Colon (tissue), 2 donors: Measurements from ENCODE around the gene AGFG2.

Experiments used
- FAIRE-seq: peaks from 2 replicates; lab custom pipeline; 2012; peaks lifted over from hg19 to GRCh38; lab: Jason Lieb, UNC
- donor health status: control.
- donor health status: control.

Gene AGFG2

DNA sequence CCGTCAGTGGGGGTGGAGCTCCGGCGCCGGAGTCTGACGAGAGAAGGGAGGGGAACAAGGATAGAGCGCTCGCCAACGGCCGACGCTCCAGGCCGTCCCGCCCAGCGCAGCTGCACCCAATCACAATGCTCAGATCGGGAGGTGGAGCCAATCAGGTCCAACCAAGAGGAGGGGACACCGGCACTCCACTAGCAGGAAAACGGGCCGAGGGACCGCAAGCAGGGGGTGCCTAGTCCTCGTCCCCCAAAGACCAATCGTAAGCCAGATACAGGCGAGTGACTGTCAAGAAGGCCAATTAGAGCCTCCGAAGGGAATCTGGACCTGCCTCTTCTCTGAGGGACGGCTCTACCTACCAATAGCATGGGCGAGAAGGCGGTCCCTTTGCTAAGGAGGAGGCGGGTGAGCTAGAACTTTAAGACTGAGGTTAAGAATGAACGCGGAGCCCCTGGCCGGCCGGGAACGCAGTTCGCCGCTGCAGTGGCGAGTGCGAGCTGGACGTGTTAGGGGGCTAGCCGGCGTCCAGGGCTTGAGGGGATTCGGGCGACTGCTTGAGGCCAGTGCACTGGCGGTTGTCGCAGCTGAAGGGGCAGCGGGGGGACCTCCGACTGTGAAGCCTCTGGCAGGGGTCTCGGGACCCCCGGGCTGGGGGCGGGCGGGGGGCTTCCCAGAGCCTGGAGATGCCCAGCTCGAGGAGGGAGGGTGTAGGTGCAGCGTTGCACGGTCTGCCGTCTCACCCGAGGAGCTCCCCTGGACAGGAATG lies 47.4 kb downstream of the AGFG2 start, which contains the start of gene FBXO24:
Gene FBXO24 (plus strand): TSS at position 63 of the 760 bp plus-strand sequence. CDS start 298 bp downstream, at position 361.
- FAIRE-seq = peak; percentile 96

DNA sequence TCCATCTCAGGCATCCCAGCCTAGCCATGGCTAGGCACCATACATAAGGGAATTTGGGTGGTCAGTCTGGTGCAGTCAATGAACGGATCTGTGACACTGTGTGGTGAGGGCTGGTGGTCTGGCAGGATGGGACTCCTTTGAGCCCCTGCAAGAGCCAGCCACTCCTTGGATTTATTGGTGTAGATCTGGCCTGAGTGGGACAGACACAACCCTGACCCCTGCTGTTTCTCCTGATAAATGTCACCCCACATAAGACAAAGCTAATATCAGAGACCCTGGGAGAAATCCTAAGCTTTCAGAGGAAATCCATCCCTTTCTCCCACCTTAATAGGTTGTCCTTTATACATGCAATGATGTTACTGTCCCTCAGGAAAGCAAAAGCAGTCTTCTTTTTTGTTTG lies 49.4 kb downstream of the AGFG2 start:
- no peak for FAIRE-seq

DNA sequence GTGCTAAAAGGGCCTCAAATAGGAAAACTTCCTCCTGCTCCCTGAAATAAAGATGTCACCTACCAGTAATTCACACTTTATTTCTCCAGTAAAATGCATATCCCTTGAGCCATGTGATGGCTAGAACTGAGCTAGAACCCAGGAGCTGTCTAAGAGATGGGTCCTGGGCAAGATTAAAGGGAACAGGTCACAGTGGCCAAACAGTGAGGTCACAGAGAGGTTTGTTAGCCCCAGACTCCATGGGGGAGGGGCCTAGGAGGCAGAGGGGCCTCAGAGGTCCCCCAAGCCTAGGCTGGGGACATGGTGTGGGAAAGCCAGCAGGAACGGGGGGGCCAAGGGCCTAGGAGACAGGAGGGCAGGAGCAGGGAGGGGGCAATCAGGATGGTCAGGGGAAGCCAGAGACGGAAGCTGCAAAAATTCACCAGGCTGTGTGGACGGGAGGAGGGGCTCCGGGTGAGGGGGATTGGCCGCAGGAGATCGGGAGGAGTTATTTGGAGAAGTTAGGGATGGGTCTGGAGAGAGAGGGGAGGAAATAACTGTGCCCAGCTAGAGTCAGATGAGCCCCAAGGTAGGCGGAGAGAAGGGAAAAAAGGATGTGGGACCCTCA lies 50.4 kb downstream of the AGFG2 start:
- no peak for FAIRE-seq

DNA sequence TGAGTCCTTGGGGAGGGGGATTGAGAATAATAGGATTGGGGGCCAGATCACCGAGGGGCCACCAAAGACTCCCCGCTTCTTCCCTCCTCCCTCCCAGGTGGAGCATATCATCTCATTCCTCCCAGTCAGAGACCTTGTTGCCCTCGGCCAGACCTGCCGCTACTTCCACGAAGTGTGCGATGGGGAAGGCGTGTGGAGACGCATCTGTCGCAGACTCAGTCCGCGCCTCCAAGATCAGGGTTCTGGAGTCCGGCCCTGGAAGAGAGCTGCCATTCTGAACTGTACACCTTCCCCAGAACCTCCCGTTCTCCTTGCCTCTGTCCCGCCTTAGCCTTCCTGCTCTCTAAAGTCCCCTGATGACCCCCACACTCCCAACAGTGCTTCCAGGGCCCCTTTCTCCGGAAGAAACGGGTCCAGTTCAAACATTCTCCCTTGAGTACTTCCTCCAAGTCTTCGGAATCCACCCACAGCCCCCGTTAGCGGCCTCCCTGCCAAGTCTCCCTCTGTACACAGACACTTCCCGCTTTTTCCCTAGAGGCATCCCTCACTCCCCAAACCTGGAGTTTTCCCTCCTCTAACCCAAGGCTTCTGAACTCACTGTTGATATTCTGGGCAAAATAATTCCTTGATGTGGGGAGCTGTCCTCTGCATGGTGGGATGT lies 51.2 kb downstream of the AGFG2 start:
- no peak for FAIRE-seq

DNA sequence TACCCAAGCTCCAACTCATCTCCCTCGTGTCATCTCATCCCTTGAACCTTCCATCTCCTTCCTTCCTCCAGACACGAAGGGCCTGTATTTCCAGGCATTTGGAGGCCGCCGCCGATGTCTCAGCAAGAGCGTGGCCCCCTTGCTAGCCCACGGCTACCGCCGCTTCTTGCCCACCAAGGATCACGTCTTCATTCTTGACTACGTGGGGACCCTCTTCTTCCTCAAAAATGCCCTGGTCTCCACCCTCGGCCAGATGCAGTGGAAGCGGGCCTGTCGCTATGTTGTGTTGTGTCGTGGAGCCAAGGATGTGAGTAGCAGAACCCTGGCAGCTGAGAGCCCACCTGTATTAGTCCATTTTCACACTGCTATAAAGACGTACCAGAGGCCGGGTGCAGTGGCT lies 52.6 kb downstream of the AGFG2 start:
- no peak for FAIRE-seq

DNA sequence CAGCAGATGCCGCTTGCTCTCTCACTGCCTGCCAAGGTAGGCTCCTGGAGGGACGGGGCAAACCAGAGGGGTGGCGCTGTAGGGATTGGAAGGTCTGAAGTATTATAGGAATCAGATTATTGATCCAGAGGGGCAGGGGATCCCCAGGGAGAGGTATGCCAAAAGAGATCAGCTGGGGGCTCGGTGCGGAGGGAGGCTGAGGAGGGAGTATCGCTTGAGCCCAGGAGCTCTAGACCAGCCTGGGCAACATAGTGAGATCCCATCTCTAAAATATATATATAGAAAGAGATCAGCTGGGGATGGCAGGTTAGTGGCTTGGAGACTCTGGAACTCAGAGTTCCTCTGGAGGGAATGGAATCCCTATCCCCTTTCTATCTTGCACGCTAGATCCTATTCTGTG lies 56.2 kb downstream of the AGFG2 start:
- FAIRE-seq = no peak

DNA sequence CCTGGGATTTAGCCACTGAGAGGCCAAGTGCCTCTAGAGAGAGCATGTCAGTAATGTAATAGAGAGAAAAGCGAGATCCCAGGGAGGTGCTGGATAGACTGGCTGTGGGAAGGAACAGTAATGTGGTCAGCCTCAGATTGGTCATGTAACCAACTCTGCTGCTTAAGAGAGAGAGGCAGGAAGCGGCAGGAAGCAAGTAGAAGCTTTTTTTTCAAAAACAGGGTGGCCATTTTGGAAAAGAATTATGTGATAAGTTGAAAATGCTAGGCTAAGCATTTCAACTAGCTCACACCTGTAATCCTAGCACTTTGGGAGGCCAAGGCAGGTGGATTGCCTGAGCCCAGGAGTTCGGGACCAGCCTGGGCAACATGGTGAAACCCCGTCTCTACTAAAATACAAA lies 59.4 kb downstream of the AGFG2 start:
- no peak for FAIRE-seq

DNA sequence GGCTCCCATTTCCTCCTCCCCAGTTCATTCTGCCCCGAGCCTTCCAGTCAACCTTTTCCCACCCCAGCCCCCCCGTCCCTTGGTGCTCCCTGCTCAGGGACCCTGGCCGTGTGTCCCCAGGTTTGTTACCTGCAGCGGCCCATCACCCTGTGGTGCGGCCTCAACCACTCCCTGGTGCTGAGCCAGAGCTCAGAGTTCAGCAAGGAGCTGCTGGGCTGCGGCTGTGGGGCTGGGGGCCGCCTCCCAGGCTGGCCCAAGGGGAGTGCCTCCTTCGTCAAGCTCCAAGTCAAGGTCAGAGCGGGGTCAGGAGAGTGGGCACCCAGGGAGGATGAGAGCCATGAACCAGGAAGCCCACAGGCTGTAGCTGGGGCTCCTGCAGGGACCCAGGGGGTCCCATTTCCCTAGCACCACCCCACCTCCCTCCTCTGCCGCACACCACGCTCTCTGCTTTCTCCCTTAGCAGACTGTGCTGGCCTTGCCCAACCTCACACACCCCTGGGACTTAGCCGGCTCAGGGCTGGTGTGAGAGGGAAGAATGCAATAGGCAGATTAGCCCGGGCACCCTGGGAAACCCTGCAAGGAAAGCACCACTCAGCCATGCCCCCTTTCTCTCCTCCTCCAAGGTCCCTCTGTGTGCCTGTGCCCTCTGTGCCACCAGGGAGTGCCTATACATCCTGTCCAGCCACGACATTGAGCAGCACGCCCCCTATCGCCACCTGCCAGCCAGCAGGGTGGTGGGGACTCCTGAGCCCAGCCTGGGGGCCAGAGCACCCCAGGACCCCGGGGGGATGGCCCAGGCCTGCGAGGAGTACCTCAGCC lies 61.1 kb downstream of the AGFG2 start:
- no peak for FAIRE-seq

DNA sequence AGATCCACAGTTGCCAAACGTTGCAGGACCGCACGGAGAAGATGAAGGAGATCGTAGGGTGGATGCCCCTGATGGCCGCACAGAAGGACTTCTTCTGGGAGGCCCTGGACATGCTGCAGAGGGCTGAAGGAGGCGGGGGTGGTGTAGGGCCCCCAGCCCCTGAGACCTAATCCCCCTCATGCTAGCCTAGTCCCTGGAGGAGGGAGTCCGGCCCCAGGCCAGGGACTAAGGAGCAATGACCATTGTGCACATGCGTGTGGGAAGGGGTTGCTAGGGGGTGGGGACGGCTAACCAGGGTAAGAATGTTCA lies 61.7 kb downstream of the AGFG2 start:
- FAIRE-seq = no peak

DNA sequence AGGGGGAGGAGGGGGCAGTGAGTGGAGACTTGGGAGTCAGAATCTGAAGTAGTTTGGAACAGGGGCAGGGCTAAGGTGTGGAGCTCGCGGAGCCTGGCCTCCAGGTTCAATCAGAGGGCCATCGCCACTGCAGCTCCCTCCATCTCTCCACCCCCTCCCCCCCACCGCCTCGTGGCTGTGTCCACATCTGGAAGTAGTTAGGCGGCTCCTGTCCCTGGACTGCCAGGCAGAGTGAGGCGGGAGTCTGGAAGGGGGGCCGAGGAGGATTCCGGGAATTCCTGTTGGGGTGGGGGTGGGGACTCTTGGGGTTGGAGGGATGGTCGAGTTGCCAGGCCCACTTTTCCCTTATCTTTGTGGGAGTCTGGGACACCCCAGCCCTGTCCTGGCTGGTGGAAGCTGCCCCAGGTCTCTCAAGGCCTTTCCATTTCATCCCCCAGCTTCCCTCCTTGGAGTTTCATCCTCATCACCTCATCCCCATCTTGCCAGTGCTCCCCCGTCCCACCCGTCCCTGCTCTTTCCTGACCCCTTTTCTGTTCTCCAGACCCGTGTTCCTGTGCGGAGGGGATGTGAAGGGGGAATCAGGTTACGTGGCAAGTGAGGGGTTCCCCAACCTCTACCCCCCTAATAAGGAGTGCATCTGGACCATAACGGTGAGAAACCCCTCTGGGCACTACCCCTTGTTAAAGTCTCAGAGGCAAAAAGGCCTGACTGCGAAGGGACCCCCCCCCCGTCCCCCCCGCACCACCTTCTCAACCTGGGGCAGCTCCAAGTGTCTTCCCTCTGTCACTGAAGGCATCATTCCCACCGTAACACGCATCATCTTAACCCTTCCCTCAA lies 64.1 kb downstream of the AGFG2 start:
- FAIRE-seq = no peak

DNA sequence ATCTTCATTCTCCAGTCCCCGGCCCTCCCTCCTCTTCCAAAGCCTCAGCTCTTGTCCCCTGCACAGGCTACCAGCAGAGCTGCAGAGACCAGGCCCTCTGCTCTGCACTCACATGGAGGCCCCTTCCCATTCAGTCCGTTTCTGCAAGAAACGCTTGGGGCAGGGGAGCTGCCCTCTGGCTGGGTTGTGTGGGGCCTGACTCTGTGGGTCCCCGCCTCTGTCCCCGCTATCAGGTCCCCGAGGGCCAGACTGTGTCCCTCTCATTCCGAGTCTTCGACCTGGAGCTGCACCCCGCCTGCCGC lies 64.7 kb downstream of the AGFG2 start:
- no peak for FAIRE-seq

DNA sequence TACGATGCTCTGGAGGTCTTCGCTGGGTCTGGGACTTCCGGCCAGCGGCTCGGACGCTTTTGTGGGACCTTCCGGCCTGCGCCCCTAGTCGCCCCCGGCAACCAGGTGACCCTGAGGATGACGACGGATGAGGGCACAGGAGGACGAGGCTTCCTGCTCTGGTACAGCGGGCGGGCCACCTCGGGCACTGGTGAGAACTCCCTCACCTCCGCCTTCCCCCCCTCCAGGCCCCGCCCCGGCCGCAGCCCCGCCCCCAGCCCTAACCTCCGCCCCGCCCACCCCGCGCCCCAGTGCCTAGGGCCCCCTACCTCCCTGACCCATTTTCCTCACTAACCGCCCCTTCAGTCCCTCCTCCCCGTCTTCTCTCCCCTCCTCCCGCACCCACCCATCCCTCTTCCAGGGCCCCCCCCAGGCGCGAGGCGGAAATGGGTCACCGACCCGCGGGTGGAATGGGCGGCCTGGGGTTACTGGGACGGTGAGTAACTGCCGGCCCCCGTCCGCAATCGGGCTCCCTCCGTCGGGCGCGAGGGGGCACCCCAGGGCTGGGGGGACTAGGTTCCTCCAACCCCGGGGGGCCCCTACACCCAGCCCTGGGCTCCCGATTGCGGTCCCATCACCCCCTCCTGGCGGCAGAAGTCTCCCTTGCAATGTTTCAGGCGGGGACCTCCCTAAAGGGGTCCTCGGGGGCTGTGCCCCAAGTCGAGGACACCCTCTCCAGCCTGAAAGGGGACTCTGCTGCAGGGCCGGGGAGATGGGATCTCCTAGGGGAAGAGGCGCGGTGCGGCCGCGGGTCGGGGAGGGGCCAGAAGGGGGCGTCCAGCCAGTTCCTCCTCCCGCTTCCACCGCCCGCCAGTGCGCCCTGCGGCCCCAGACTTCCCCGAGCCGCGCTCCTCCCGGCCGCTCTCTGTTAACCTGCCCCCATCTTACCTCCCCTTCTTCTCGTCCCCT lies 65.3 kb downstream of the AGFG2 start:
- FAIRE-seq = no peak

DNA sequence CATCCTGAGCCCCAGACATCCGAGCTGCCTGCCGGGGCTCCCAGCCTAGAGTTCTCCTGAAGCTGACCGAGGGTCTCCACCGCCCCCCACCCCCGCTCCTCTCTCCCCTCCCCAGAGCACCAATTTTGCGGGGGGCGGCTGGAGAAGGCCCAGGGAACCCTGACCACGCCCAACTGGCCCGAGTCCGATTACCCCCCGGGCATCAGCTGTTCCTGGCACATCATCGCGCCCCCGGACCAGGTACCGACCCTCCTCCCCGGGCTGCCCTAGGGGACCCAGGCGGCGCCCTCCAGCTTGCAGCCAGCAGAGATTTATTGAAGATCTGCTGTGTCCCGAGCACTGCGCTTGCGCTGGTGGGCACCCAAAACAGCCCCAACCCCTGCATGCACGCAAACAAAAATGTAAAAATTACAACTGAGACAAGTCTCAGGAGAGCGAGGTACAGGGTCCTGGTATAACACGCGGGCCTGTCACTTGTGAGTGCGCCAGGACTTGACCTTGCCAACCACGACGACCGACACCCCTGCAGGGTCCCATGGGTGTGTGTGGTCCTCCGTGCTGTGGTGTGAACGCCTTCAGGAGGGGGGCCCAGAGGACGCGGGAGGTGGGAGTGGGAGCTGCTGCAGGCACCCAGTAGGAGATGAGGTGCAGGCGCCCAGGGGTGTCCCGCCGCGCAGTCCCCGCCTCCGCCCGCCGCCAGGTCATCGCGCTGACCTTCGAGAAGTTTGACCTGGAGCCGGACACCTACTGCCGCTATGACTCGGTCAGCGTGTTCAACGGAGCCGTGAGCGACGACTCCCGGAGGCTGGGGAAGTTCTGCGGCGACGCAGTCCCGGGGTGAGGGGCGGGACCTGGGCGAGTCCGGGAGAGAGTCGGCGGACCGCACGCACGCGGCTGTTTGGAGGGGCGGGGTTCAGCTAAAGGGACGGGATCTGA lies 66.2 kb downstream of the AGFG2 start:
- FAIRE-seq = no peak

DNA sequence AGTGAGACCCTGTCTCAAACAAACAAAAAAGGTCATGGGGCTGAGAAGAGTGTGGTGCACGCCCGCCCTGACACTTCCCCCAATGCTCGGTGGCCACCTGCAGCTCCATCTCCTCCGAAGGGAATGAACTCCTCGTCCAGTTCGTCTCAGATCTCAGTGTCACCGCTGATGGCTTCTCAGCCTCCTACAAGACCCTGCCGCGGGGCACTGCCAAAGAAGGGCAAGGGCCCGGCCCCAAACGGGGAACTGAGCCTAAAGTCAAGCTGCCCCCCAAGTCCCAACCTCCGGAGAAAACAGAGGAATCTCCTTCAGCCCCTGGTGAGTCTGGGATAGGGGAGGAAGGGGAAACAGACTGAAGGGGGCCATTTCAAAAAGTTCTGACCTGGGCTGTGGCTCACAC lies 67.3 kb downstream of the AGFG2 start:
- no peak for FAIRE-seq

DNA sequence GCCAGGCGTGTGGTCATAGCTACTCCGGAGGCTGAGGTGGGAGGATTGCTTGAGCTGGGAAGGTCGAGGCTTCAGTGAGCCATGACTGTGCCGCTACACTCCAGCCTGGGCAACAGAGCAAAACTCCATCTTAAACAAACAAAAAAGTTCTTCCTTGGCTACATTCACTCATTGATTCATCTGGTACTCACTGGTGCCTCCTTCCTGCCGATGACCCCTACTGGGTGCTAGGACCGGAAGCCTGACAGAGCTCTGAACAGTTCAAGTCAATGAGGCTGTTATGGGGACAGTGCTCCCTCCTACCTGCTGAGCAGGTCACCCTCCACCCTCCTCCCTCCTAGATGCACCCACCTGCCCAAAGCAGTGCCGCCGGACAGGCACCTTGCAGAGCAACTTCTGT lies 68.1 kb downstream of the AGFG2 start:
- FAIRE-seq = no peak

DNA sequence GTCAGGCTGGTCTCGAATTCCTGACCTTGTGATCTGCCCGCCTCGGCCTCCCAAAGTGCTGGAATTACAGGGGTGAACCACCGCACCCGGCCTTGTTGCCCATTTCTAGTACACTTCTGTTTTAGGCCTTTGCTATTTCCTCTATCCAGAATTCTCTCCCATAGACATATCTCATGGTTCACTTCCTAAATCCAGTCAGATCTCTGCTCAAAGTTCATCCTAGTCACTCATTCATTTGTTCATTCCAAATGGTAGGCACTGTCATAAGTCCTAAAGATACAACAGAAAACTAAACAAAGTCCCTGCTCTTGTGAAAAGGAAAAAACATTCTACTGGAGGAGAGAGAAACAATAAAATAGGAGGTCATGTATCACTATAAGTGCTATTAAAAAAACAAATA lies 71.0 kb downstream of the AGFG2 start:
- FAIRE-seq = no peak

DNA sequence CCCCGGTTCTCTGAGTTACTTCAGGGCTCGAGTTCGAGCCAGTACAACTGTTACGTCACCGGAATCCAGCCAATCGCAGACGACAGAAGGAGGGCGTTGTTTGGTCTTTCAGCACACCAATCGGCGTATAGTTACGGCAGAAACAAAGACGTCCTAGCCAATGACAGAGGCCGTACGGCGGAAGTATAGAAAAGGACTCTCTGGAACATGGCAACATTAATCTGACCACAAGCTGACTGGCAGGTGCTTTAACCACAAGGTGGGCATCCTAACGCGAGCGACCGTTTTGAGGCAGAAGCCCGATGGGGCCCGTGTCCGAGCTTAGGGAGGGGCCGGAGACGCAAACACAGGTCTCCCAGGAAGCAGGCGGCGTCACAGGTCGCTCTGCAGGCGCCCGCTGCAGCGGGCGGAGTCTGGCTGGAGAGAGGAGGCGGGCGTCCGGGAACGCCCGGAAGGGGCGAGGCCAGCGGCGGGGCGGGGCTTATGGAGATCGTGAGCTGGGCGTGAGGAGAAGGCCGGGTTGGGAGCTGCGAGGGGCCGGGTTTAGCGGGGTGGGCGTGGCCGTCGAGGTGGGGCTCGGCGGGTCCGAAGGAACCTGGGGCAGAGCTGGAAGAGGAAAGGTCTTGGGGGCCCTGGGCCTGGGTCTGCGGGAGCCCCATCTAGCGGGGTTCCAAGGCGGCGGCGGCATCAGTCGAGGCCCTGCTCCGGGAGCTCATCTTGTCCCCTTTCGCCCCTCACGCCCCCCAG lies 73.2 kb downstream of the AGFG2 start, which contains the start of gene MOSPD3:
Gene MOSPD3 (plus strand): TSS at position 558 of the 747 bp plus-strand sequence. CDS start 252 bp downstream, outside the sequence.
- FAIRE-seq = peak; percentile 95

DNA sequence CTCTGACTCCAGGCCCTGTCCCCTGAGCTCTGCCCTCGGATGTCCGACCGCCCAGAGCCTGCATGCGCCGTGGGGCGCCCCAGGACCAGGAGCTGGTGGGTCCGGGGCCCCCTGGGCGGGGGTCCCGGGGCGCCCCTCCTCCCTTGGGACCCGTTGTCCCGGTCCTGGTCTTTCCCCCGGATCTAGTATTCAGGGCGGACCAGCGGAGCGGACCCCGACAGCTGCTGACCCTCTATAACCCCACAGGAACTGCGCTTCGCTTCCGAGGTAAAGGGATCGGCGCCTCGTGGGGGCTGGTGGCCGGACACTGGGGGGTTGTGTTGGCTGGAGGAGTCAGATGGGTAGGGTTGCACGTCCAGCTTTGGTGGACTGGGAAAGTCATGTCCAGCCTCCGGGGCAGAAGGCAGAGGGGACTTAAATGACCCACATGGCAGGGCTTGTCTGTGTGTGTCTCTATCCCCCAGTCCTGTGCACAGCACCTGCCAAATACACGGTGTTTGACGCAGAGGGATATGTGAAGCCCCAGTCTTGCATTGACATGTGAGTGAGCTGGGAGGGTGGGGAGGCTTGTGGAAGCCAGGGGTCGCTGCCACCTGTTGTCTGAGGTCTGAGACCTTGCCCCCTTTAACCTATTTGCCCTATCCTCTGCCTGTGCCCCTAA lies 73.9 kb downstream of the AGFG2 start:
- FAIRE-seq = no peak
